Measurements from ENCODE around the gene BGN. TPM values are rescaled to one million over a fixed set of nuclear protein-coding genes. Genes with fewer than 3 reads are reported as not detected.

The BGN gene
- total and polyA plus RNA-seq, 10 of the 15 experiments (the other 5 are each of a cell fraction or from before 2014, with no cell fraction given): 0.06 to 0.18 (median 0.12) TPM; not detected in 7

DNA sequence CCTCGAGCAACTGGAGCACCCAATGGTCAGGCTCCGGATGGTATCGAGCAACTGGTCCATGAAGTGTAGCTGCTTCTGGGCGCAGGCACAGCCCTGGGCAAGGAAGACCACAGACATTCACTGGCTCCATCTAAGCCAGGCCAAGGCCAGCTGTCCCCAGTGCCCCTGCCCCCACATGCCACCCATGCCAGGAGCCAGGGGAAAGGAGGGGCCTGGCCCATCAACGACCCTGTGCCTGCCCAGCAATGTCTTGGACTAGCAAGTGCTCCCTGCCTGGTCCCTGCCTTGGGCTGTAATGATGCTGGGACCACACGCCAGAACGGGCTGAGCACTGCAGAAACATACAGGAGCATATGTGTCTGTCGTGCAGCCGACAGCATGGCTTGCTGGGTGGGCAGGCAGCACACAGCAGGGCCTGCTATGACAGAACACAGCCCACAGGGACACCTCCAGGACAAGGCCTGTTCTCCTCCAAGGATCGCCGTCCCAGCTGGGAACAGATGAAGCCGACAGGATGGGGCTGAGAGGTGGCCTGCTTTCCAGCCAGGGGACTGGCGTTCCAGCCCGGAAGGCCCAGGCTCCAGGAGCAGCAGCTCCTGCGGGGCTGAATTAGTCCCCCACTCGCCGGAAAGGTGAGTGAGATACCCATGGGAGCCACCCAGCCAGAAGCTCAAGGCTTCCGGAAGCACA lies 37.5 kb upstream of the BGN start:
- in situ Hi-C loops (cut with MboI): no loop called here
- Histone ChIP-seq H3K9ac (ENCODE audit: control insufficient read depth, insufficient read depth, low read length) (no peak overlapping the region), H3K4me1 (ENCODE audit: control insufficient read depth, insufficient read depth, low read length) (no peaks in the 10 kb centered on the region), H3K4me3 (no peak overlapping the region), H3K79me2 (ENCODE audit: control insufficient read depth, insufficient read depth, low read length) (no peaks in the 10 kb centered on the region), H2AFZ (ENCODE audit: control insufficient read depth, low read depth, low read length) (no peak overlapping the region), H3K27ac (ENCODE audit: control insufficient read depth, insufficient read depth) (no peak overlapping the region), H3K9me3 (replicated peaks; ENCODE audit: control insufficient read depth, insufficient read depth, low read length) (no peaks in the 10 kb centered on the region), H3K36me3 (ENCODE audit: control insufficient read depth in 2 of 2, insufficient read depth in 2 of 2, low read length in 1 of 2) (peaks cover 0 to 2% of the 10 kb centered on the region in 2 experiments; a peak in 2 of 4 replicates), H3K4me2 (ENCODE audit: control insufficient read depth, insufficient read depth) (no peak overlapping the region), H3K27me3 (replicated peaks in 1 of 2; ENCODE audit: control insufficient read depth in 2 of 2, insufficient read depth in 2 of 2, low read length in 1 of 2) (no peaks in the 10 kb centered on the region), H4K20me1 (ENCODE audit: control insufficient read depth, insufficient read depth) (no peaks in the 10 kb centered on the region)
- SMC1A ChIA-PET (ENCODE audit: uncharacterized antibody, unreplicated experiment): no interaction called here
- DNase-seq (ENCODE audit: low read depth, low spot score) (no peak), FAIRE-seq (no peak), ATAC-seq (no peak)
- intact Hi-C loops (cut with micrococcal nuclease; ENCODE audit: unreplicated experiment): no loop called here
- 70% methylated on average over 18 of the region's 18 CpGs for WGBS (ENCODE audit: insufficient coverage, insufficient replicate concordance, low lambda C conversion rate, missing lambda C conversion rate)
- no TSS peak for BruUV-seq (replicated peaks)
- CTCF ChIA-PET: interaction anchor here (0.6 to 1.6 kb wide), 2 partner anchors 50 to 1457 kb away, joined by 4 to 6 read pairs; no protein-coding TSS in a partner anchor
- TF ChIP-seq RELA (IDR thresholded peaks at IDR 0.05; ENCODE audit: borderline replicate concordance, partially characterized antibody): no peak
- TF ChIP-seq, protein P1, sequence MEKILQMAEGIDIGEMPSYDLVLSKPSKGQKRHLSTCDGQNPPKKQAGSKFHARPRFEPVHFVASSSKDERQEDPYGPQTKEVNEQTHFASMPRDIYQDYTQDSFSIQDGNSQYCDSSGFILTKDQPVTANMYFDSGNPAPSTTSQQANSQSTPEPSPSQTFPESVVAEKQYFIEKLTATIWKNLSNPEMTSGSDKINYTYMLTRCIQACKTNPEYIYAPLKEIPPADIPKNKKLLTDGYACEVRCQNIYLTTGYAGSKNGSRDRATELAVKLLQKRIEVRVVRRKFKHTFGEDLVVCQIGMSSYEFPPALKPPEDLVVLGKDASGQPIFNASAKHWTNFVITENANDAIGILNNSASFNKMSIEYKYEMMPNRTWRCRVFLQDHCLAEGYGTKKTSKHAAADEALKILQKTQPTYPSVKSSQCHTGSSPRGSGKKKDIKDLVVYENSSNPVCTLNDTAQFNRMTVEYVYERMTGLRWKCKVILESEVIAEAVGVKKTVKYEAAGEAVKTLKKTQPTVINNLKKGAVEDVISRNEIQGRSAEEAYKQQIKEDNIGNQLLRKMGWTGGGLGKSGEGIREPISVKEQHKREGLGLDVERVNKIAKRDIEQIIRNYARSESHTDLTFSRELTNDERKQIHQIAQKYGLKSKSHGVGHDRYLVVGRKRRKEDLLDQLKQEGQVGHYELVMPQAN (conservative IDR thresholded peaks at IDR 0.05): no peak
- TF ChIP-seq ASH2L (IDR thresholded peaks at IDR 0.05; ENCODE audit: borderline replicate concordance, low read depth): no peak
- no peak for TF ChIP-seq MYB (IDR thresholded peaks at IDR 0.05; ENCODE audit: borderline replicate concordance, low read depth, low read length)
- TF ChIP-seq ZNF207 (IDR thresholded peaks at IDR 0.05; ENCODE audit: borderline replicate concordance): no peak
- TF ChIP-seq FOXK2 (IDR thresholded peaks at IDR 0.05): no peak
- RAD21 ChIA-PET (ENCODE audit: unreplicated experiment): interaction anchor here (0.5 kb wide), 1 partner anchor 8 kb away, joined by 4 read pairs; no protein-coding TSS in a partner anchor
- POLR2A ChIA-PET: no interaction called here

Measured in GM12878 (cell line).